ENCODE measurements around the gene RFX1.
"Not testable (repeated sequence)": the region's sequence is repeated elsewhere in the genome, so short reads cannot be mapped to it uniquely, and the experiment has no call there.

The RFX1 gene

GRCh38 chr19:14035706-14036105 is 29.6 kb upstream of the RFX1 start:
- TF ChIP-seq, protein P1, sequence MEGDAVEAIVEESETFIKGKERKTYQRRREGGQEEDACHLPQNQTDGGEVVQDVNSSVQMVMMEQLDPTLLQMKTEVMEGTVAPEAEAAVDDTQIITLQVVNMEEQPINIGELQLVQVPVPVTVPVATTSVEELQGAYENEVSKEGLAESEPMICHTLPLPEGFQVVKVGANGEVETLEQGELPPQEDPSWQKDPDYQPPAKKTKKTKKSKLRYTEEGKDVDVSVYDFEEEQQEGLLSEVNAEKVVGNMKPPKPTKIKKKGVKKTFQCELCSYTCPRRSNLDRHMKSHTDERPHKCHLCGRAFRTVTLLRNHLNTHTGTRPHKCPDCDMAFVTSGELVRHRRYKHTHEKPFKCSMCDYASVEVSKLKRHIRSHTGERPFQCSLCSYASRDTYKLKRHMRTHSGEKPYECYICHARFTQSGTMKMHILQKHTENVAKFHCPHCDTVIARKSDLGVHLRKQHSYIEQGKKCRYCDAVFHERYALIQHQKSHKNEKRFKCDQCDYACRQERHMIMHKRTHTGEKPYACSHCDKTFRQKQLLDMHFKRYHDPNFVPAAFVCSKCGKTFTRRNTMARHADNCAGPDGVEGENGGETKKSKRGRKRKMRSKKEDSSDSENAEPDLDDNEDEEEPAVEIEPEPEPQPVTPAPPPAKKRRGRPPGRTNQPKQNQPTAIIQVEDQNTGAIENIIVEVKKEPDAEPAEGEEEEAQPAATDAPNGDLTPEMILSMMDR (IDR thresholded peaks at IDR 0.05; ENCODE audit: low read depth, low read length, missing control alignments): no peak
- no peak overlapping the region for H3K4me3 ChIP-seq (replicated peaks; ENCODE audit: low read depth, low read length)
- DNase-seq (ENCODE audit: extremely low read depth, low read depth): no peak

- H3K4me3 ChIP-seq (replicated peaks; ENCODE audit: low read depth, low read length); DNase-seq (ENCODE audit: extremely low read depth, low read depth): not testable (repeated sequence)
Measured at GRCh38 chr19:14035159-14035558, 29.0 kb upstream of the RFX1 start.

DNA sequence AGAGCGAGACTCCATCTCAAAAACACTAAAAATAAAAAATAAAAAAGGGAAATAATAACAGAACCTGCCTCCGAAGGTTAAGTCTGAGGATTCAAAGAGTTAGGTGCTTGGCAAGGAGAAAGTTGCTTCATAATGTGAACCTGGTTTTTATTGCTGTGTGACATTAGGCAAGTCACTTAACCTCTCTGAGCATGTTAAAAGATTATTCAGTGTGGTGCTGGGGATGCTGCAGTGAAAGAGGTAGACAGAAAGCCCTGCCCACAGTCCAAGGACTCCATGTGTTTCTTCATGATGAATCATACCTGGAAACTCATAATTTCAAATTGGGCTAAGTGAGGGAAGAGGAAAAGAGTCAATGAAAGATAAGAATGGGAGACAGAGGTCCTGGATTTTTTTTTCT is 27.8 kb upstream of the RFX1 start:
- TF ChIP-seq, protein P1 (IDR thresholded peaks at IDR 0.05; ENCODE audit: low read depth, low read length, missing control alignments): no peak
- no peak overlapping the region for H3K4me3 ChIP-seq (replicated peaks; ENCODE audit: low read depth, low read length)
- no peak for DNase-seq (ENCODE audit: extremely low read depth, low read depth)

- DNase-seq (ENCODE audit: extremely low read depth, low read depth): no peak
- H3K4me3 ChIP-seq (replicated peaks; ENCODE audit: low read depth, low read length): peak within 1 kb of the TSS; percentile 74
- TF ChIP-seq, protein P1 (IDR thresholded peaks at IDR 0.05; ENCODE audit: low read depth, low read length, missing control alignments): peak; percentile 76
Measured at GRCh38 chr19:14031719-14032480, 25.8 kb upstream of the RFX1 start, which contains the start of gene IL27RA. IL27RA (plus strand) TSS chr19:14031762; CDS start chr19:14031873, 111 bp downstream.

DNA sequence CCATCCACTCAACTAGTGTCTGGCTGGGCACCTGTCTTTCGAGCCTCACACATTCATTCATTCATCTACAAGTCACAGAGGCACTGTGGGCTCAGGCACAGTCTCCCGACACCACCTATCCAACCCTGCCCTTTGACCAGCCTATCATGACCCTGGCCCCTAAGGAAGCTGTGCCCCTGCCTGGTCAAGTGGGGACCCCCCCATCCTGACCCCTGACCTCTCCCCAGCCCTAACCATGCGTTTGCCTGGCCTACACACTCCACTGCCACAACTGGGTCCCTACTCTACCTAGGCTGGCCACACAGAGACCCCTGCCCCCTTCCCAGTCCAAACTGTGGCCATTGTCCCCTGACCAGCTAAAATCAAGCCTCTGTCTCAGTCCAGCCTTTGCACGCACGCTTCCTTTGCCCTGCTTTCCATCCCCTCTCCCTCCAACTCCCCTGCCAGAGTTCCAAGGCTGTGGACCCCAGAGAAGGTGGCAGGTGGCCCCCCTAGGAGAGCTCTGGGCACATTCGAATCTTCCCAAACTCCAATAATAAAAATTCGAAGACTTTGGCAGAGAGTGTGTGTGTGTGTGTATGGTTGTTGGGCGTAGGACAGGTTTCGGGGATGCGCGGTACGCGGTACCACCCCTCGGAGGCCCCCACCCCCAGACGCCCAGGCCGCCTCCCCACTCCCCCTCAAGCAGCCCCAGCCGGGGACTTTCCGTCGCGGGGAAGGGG is 25.0 kb upstream of the RFX1 start:
- peak overlapping the region; percentile 74 for H3K4me3 ChIP-seq (replicated peaks; ENCODE audit: low read depth, low read length)
- no peak for DNase-seq (ENCODE audit: extremely low read depth, low read depth)
- TF ChIP-seq, protein P1 (IDR thresholded peaks at IDR 0.05; ENCODE audit: low read depth, low read length, missing control alignments): no peak

GRCh38 chr19:14028901-14029300 is 22.8 kb upstream of the RFX1 start:
- TF ChIP-seq, protein P1 (IDR thresholded peaks at IDR 0.05; ENCODE audit: low read depth, low read length, missing control alignments): no peak
- H3K4me3 ChIP-seq (replicated peaks; ENCODE audit: low read depth, low read length): no peak overlapping the region
- DNase-seq (ENCODE audit: extremely low read depth, low read depth): no peak

GRCh38 chr19:14027856-14028450 is 21.8 kb upstream of the RFX1 start, which contains the start of gene RLN3:
RLN3 (plus strand) TSS chr19:14028148; CDS start chr19:14028205, 57 bp downstream.
- H3K4me3 ChIP-seq (replicated peaks; ENCODE audit: low read depth, low read length): no peak within 1 kb of the TSS
- TF ChIP-seq, protein P1 (IDR thresholded peaks at IDR 0.05; ENCODE audit: low read depth, low read length, missing control alignments): no peak
- no peak for DNase-seq (ENCODE audit: extremely low read depth, low read depth)

DNA sequence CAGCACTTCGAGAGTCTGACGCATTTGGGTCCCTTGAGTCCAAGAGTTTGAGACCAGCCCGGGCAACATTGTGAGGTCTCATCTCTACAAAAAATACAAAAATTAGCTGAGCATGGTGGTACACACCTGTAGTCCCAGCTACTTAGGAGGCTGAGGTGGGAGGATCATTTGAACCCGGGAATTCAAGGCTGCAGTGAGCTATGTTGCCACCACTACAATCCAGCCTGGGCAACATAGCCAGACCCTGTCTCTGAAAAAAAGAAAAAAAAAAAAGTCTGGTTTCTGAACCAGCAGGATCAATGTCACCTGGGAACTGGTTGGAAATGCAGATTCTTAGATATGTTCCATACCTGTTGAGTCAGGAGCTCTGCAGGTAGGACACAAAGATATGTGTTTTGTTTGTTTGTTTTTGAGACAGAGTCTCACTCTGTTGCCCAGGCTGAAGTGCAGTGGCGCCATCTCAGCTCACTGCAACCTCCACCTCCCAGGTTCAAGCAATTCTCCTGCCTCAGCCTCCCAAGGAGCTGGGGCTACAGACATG is 20.6 kb upstream of the RFX1 start:
- not testable (repeated sequence) for DNase-seq (ENCODE audit: extremely low read depth, low read depth); H3K4me3 ChIP-seq (replicated peaks; ENCODE audit: low read depth, low read length)
